DMS114 treated with DMSO at 0.1 percent for 48 hours (cell line): ENCODE measurements around the gene MLXIP.

Experiments
- DNase-seq: peaks from one replicate; lab custom pipeline; 2025; ENCODE audit not compliant: unreplicated experiment; lab: John Stamatoyannopoulos, UW

MLXIP gene

GRCh38 chr12:122076743-122077495, 1.6 kb upstream of the MLXIP start:
- DNase-seq = no peak

DNA sequence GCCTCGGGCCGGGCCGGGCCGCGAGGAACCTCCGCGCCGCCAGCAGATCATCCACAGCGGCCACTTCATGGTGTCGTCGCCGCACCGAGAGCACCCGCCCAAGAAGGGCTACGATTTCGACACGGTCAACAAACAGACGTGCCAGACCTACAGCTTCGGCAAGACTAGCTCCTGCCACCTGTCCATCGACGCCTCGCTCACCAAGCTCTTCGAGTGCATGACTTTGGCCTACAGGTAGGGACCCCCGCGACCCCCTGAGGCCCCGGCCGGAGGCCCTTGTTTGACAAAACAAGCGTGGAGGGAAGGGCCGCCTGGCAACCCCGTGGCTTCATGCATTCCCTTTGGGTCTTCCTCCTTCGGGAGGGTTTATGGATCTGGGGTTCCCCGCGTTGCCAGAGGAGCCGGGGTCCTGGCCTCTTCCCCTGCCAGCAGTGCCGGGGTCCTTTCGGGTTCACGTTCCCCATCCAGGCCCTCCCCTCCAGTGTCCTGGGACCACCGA, 526 bp downstream of the MLXIP start:
- DNase-seq = no peak

DNA sequence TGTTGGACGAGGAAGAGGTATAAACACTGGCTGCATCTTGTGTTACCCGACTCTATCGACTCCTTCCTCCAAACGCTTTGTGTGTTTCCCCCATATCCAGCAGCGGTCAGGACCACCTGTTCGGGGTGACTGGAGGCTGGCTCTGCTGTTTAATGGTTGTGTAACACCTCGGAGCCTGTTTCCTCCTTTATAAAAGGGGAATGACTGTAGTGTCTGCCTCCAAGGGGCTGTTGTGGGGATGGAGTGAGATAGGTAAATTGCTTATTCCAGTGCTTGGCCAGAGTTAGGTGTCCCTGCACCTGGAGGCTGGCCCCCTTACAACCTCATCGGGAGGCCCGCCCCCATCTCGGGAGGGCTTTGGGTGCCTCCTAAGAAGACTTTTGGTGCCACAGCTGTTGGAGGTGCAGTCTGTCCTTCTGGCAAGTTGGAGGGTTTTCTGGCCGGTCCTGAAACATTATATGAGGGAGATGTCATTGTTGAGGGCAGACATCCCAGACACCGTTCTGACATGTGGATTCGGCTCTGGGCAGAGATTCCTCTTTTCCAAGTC, 1.1 kb downstream of the MLXIP start:
- no peak for DNase-seq

DNA sequence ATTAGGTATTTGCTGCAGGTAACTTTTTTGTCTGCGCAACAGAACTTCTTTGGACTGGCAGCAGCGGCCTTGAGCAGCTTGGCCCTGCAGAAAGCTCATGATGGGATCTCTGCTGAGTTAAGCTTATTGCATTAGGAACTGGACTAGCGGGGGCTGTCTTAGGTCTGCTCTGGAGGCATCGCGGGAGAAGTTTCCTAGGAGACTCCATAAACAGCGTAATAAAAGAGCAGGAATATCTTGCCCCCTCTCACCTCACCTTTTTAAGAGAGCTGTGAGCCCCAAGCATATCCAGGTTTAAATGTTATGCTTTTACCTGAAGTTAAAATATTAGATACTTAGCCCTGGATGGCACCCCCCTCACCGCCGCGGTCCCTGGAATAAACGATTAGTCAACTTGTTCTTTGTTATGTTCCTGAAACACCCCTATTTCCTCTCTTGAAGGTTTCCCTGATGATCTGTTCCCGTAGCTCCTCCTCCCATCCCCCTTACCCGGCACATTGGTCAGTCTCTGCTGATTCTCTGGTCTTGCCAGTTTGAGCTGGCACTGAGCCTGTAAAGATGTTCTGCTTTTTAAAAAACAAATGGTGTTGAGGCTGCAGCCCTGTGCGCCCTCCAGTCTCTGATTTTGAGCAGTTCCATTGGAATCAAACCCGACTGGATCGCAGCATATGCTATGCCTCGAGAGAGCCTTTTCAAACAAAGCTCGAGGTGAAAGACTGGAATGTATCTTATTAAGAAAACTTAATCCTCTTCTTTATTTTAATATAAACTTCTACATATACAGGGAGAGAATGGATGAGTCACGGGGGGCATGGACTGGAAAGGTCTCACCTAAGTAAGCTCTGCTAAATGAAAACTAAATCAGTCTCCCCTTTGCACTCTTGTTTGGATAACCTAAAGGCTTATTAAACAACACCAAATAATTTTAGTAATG, 1.9 kb downstream of the MLXIP start:
- no peak for DNase-seq

DNA sequence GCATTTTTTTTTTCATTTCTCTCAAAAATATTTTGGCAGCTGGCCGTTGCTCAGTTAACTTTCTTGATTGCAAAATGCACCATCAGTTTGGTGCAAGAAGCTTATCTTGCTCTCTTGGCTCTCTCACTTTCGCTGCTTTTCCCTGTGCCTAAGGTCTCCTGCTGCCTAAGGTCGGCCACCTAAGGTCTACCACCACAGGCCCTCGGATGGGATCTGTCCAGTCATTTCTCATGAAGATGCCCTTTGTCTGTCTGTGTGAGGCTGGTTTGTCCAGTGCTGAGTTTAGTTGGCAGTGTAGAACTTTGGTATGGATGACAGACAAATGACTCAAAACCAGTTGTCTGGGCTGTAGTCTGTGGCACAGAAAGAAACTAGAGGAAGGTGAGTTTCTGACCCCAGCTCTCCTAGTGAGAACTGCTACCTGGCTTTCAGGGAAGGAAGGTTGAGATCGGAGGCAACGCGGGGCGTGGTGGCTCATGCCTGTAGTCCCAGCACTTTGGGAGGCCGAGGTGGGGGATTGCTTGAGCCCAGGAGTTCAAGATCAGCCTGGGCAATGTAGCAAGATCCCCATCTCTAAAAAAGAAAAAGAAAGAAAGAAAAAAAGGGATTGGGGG, 2.6 kb downstream of the MLXIP start:
- no peak for DNase-seq

DNA sequence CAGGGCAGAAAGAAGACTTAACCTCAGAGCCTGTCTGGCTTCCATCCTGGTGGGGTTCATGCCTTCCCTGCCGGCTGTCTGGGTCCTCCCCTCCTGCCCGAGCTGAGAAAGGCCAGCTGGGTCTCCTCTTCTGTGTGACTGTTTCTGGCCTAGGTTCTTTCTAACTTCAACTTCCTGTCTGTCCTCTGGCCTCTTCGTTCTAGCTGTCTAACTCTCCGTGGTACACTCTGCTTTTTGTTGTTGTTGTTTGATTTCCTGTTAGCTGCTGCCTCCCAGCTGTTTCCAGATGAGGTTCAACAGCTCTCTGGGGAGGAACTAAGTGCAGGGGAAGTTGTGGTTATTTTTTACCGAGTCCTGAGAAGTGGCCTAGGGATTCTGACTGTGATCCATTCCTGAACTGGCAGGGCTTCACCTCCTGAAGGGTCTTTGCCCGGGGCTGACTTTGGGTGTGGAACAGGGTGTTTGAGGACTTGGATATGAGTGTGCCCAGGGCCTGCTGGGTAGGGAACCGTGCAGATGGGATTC, 3.2 kb downstream of the MLXIP start:
- no peak for DNase-seq

- DNase-seq = no peak
Measured at GRCh38 chr12:122082621-122083356, 4.2 kb downstream of the MLXIP start.

GRCh38 chr12:122084857-122085405, 6.4 kb downstream of the MLXIP start:
- DNase-seq = no peak

GRCh38 chr12:122085591-122085990, 7.0 kb downstream of the MLXIP start:
- DNase-seq = no peak

DNA sequence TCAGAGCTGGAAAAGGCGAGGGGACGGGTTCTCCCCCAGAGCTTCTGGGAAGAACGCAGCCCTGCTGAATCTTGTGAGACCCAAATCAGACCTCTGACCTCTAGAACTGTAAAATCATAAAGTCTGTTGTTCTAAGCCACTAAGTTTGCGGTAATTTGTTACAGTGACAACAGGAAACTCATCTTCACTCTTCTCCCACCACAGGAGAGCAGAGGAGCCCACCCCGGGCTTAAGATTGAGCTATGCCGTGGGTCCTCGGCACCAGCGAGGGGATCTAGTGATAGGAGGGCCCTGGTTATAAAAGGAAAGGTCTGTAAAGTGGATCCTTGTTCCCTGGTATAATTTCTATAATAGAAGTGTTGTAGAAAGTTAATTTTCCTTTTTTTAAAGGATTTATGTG, 7.6 kb downstream of the MLXIP start:
- no peak for DNase-seq

DNA sequence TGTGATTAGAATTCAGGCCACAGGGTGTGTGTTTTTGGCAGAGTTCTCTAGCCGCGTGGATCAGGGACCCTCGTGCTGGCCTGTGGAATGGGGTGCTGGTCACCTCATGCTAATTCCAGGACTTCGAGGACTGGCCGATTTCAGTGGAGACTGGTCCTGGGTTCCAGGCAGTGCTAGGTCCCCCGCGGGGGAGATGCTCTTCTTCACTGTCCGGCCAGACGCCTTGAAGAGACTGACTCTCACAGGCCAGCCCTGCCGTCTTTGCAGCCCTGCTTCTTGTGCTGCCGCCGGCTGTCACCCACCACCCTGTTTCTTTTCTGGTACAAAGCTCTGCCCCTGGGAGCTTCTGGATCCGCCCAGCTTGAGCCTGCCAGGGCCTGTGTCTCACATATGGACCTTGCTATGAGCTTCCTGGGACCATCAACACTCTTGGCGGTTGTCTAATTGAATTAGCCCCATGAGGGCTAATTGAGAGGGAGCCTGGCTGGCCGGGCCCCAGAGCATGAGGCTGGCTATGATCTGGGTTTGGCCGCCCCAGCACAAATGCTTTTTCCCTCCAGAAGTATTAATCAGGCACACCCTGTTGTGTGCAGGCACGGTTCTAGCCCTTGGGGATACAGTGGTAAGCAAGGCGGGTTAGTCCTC, 8.2 kb downstream of the MLXIP start:
- no peak for DNase-seq

- DNase-seq = no peak
Measured at GRCh38 chr12:122087431-122088178, 9.0 kb downstream of the MLXIP start.

GRCh38 chr12:122088179-122088810, 9.7 kb downstream of the MLXIP start:
- DNase-seq = no peak

GRCh38 chr12:122089077-122089476, 10.5 kb downstream of the MLXIP start:
- no peak for DNase-seq

- no peak for DNase-seq
Measured at GRCh38 chr12:122090759-122091515, 12.4 kb downstream of the MLXIP start.

DNA sequence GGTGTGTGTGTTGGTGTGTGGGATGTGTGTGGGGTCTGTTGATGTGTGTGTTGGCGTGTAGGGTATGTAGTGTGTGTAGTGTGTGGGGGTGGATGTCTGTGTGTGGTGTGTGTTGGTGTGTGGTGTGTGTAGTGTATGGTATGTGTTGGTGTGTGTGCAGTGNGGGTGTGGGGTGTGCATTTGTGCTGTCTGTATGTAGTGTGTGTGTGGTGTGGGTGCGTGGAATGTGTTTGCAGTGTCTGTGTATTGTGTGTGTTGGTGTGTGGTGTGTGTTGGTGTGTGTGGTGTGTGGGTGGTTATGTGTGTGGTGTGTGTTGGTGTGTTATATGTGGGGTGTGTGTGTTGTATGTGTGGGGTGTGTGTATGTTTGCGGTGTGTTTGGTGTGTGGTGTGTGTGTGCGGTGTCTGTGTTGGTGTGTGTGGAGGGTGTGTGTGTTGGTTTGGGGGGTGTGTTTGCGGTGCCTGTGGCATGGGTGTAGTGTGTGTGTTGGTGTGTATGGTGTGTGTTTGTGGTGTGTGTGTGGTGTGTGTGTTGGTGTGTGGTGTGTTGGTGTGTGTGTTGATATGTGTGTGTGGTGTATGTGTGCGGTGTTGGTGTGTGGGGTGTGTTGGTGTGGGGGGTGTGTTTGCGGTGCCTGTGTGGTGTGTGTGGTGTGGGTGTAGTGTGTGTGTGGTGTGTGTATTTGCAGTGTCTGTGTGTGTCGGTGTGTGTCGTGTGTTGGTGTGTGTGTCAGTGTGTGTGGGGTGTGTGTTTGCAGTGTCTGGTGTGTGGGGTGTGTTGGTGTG, 14.7 kb downstream of the MLXIP start:
- DNase-seq = no peak
